ENCODE measurements around the gene IFRD1.

- no peak for TF ChIP-seq CTCF (IDR thresholded peaks at IDR 0.05; ENCODE audit: insufficient read depth, low read length, poor library complexity, severe bottlenecking)
- TF ChIP-seq EZH2phosphoT487 (conservative IDR thresholded peaks at IDR 0.05; ENCODE audit: low read length) = no peak
Measured at GRCh38 chr7:112497481-112497880, 47.2 kb downstream of the IFRD1 start.

All from SU-DHL-6 (cell line).